NCI-H146 treated with DMSO at 0.1 percent for 48 hours (cell line): ENCODE results near the gene CALY.
"Not testable (repeated sequence)": the region's sequence is repeated elsewhere in the genome, so short reads cannot be mapped to it uniquely, and the experiment has no call there.

Experiments used
- DNase-seq: peaks from one replicate; lab custom pipeline; 2025; ENCODE audit not compliant: unreplicated experiment; lab: John Stamatoyannopoulos, UW

Gene CALY, protein sequence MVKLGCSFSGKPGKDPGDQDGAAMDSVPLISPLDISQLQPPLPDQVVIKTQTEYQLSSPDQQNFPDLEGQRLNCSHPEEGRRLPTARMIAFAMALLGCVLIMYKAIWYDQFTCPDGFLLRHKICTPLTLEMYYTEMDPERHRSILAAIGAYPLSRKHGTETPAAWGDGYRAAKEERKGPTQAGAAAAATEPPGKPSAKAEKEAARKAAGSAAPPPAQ

GRCh38 chr10:133336577-133337369, at the start of gene CALY:
Gene CALY, minus strand, starts transcription at chr10:133336896. Its CDS starts 7,907 bp downstream, at chr10:133328989.
- DNase-seq, result peak; percentile 40

DNA sequence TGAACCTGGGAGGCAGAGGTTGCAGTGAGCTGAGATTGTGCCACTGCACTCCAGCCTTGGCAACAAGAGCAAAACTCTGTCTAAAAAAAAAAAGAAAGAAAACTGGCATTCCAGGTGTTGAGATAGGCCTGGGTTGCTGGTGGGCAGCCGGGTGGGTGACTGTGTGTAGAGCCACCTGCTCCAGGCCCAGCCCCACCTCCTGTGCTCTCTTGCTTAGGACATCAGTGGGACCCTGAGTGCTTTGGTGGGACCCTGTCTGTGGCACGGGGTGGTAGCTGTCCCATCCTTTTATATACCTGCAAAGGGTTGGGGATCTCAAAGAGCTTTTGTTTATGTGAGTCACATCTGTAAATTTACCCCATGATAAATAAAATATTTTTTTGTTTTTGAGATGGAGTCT, 48.5 kb upstream of the CALY start:
- DNase-seq, result no peak

- DNase-seq, result no peak
Measured at GRCh38 chr10:133384071-133384470, 47.4 kb upstream of the CALY start.

- DNase-seq, result no peak
Measured at GRCh38 chr10:133383551-133383950, 46.9 kb upstream of the CALY start.

DNA sequence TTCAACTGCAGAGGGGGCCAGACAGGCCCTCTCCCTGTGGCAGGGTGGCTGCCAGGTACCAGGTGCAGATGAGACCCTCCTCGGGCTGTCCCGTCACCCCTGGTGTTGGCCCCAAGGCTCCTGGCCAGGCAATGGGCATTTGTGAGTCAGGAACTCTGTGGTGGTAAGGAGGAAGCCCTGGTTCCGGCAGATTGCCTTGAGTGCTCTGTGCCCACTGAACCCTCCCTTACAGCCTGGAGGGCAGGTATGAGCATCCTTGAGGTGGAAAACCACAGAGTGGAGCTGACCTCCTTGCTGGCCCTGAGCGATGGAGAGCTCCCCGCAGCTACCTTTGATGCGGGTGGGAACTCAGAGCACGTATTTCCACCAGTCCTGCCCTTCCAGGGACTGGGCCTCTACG, 44.3 kb upstream of the CALY start:
- no peak for DNase-seq

DNA sequence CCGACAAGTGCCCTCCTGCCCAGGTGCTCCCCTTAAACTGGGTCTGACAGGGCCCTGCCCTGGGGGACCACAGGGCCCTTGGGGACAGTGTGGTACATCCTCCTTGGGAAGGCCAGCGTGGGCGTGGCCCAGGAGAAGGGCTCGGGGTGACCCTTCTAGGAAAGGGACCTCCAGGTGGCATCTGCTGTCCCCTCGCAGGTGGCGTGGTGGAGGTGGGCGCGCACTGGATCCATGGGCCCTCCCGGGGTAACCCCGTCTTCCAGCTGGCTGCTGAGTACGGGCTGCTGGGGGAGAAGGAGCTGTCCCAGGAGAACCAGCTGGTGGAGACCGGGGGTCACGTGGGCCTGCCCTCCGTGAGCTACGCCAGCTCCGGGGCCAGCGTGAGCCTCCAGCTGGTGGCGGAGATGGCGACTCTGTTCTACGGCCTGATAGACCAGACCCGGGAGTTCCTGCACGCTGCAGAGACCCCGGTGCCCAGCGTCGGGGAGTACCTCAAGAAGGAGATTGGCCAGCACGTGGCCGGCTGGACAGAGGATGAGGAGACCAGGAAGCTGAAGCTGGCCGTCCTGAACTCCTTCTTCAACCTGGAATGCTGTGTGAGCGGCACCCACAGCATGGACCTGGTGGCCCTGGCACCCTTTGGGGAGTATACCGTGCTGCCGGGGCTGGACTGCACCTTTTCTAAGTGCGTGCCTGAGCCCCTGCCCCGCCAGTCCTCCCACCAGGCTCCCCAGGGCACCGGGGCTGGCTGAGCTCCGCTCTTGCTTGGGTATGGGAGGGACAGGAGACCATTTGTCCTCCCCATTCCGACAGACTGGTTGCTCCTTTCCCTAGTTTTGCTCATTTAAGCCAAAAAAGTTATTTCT, 43.3 kb upstream of the CALY start:
- DNase-seq, result no peak

- DNase-seq, result no peak
Measured at GRCh38 chr10:133379152-133379800, 42.6 kb upstream of the CALY start, which contains the start of gene PAOX. Gene PAOX, plus strand, starts transcription at chr10:133379262. Its CDS starts 55 bp downstream, at chr10:133379317.

DNA sequence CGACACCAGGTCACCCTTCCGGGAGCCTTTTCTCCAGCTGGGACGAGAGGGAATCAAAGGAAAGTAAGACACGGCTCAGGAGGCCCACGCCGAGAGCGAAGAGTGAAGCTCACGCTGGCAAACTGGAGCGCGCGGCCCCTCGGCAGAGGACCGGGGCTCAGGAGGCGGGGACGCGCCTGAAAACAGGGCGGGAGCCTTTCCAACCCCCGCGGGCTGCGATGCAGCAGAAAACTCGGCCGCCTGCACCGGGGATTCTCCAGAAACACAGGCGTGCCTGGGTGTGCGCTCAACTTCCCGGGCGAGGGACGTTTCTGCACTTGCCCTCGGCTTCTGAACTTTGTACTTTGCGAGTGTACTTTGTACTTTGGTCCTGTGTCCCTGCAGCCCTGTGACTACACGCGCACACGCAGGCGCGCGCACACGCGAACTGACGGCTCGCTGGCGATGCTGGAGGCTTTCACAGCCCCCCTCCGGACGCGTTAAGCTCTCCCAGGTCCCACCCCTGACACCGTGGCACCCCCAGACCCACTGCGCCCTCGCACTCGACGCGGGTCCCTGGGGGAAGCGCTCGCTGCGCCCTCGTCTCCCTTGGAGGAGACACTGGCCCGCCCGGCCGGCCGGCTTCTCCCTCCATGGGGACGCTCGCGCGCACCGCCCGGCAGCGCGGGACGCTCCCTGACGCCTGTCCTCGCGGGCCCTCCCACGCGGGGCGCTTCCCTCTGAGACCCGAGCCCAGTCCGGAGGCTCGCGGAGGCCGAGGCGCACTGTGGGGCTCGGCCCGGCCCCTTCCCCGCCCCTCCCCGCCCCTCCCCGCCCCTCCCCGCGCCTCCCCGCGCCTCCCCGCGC, 41.8 kb upstream of the CALY start:
- DNase-seq, result no peak

GRCh38 chr10:133377818-133378250, 41.1 kb upstream of the CALY start:
- DNase-seq, result no peak

DNA sequence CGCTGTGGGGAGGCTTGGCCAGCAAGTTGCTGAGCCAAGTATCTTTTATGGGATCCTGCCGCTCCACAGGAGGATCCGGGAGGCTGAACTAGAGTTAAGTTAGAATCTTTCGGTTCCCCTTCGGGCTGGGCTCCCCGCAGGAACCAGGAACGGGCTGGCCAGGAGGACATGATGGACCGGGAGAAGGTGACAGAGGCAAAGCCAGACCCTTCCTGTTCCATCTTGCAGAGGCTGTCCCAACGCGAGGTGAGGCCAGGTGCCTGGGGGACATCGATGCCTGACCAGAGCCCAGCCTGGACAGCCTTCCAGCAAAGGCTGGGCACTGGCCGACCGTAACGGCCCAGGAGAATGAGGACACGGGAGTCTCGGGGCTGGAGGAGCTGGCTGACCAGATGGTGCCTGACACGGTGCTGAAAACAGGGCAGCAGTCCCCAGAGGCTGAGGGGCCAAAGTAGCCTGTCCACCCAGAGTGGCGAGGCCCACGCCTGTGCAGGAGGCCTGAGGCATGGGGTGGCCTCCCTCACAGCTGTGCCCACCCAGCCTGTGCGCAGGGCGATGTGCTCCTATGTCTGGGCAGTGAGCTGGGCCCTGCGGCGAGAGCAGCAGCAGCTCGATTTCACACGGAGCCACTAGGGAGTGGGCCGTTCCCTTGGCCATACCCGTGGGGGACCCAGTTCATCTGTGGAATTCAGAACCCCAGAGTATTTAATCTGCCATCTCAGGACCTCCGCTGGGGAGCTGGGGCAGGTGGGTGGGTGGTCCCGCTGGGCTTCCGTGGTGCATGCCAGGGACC, 40.5 kb upstream of the CALY start:
- DNase-seq, result no peak

DNA sequence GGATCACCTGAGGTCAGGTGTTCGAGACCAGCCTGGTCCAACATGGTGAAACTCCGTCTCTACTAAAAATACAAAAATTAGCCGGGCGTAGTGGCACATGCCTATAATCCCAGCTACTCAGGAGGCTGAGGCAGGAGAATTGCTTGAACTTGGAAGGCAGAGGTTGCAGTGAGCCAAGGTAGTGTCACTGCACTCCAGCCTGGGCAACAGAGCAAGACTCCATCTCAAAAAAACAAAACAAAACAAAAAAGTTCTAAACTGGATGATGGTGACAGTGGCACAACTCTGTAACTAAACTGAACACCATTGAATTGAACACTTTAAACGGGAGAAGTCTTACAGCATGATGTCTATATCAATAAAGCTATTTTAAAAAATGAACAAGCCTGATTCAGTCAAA, 39.5 kb upstream of the CALY start:
- DNase-seq, result not testable (repeated sequence)

- DNase-seq, result no peak
Measured at GRCh38 chr10:133375357-133376115, 38.8 kb upstream of the CALY start.

- DNase-seq, result peak; percentile 76
Measured at GRCh38 chr10:133373174-133374090, 36.7 kb upstream of the CALY start, which contains the start of gene ECHS1. Gene ECHS1, minus strand, starts transcription at chr10:133373354. Its CDS starts 21 bp downstream, at chr10:133373333.

GRCh38 chr10:133372507-133372906, 35.8 kb upstream of the CALY start:
- DNase-seq, result no peak

DNA sequence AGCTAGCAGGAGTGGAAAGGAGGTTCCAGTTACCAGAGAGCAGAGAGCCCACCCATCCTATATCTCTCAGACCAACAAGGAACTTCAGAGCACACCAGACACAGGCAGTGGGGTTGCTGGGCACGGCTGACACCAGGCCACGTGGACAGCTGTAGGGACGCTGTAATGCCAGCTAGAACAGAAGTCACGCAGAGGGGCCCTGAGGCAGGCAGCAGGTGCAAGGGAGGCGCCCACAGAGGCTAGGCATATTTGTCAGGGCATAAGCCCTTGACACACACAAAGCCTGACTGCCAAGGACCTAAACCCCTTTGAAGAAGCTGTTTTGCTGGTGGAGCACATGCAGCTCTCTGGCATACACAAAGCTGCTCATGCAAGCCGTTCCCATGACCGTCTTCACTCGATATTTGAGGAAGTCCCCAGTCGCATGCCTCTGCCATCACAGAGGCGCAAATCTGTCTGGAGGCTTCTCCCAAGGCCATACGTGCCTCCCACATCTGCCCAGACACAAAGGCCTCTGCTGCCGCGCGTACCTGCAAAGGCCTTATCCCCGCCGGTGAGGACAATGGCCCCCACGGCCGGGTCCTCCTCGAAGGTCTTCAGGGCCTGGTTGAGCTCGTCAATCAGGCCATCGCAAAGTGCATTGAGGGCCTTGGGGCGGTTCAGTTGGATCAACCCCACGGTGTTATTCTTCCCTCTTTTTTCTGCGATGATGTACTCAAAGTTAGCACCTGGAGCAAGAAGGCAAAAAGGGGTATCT, 33.5 kb upstream of the CALY start:
- DNase-seq, result no peak

DNA sequence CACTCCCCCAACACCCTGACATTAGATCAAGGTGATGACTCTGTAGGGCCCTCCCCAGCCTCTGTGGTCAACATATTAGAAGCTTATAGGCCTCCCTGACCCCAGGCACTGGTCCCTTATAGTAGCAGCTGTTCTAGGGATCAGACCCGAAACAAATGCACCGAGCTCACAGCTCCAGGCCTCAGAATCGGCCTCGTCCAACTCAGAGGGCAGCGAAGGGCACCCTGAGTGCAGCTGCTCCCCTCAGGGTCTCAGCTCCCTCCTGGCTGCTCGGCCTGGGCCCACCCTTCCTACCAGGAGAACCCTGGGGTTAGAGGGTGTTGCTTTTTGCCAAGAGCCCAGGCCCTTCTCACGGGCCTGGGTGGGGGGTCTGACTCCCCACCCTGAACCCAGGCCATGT, 31.5 kb upstream of the CALY start:
- DNase-seq, result no peak

DNA sequence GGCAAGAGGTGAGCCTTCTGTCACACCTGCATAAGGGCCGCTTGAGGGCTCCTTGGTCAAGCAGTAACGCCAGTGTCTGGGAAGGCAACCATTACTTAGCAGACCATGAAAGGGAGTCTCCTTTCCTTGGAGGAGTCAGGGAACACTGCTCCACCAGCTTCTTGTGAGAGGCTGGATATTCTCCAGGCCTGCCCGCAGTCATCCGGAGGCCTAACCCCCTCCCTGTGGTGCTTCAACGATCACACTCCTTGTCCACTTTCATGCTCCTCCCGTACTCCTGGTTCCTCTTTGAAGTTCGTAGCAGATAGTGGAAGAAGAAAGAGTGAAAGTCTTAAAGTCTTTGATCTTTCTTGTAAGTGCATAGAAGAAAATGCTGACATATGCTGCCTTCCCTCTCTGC, 30.8 kb upstream of the CALY start:
- not testable (repeated sequence) for DNase-seq
